HL-60 (cell line): ENCODE measurements around the gene COCH.
"Not testable (repeated sequence)": the region's sequence is repeated elsewhere in the genome, so short reads cannot be mapped to it uniquely, and the experiment has no call there.

ENCODE experiments used
- DNase-seq, 2 experiments: peaks; one replicate each; pipeline ENCODE4 v3.0.0-alpha.2; 2010 to 2020; ENCODE audit warnings: low read depth in 1 of 2, low spot score in 1 of 2
- H3K27ac ChIP-seq: fragments of 250-450 bp; sonication (Bioruptor Pico); replicated peaks from 2 replicates; pipeline ENCODE4 v1.5.1; 2020; ENCODE audit warnings: mild to moderate bottlenecking, moderate library complexity
- H3K27me3 ChIP-seq: fragments of 250-450 bp; sonication (Bioruptor Pico); 2 replicates; pipeline ENCODE4 v1.5.1; 2021; ENCODE audit warnings: mild to moderate bottlenecking, moderate library complexity; ENCODE audit not compliant: insufficient read depth, poor library complexity, severe bottlenecking
- H3K4me3 ChIP-seq: replicated peaks from 2 replicates; pipeline ENCODE4 v1.5.1; 2011; ENCODE audit warnings: mild to moderate bottlenecking, control low read depth, low read length; ENCODE audit not compliant: insufficient read depth
- GABPA ChIP-seq: IDR thresholded peaks from 2 replicates; pipeline ENCODE4 v1.6.1; 2012; ENCODE audit warnings: low read depth
- POLR2AphosphoS5 ChIP-seq: IDR thresholded peaks from 2 replicates; pipeline ENCODE4 v1.6.1; 2012; ENCODE audit warnings: low read depth
- SPI1 ChIP-seq: IDR thresholded peaks from 2 replicates; pipeline ENCODE4 v1.6.1; 2012; ENCODE audit warnings: low read depth, mild to moderate bottlenecking, borderline replicate concordance
- TF ChIP-seq, protein P1 (sequence below): IDR thresholded peaks from one replicate; pipeline ENCODE4 v1.5.1; 2011; ENCODE audit warnings: low read length, control low read depth, inconsistent platforms; ENCODE audit not compliant: insufficient read depth
- TF ChIP-seq, protein P2 (sequence below): IDR thresholded peaks from 2 replicates; pipeline ENCODE4 v1.6.1; 2012; ENCODE audit warnings: low read depth; ENCODE audit not compliant: insufficient replicate concordance

Gene COCH

DNA sequence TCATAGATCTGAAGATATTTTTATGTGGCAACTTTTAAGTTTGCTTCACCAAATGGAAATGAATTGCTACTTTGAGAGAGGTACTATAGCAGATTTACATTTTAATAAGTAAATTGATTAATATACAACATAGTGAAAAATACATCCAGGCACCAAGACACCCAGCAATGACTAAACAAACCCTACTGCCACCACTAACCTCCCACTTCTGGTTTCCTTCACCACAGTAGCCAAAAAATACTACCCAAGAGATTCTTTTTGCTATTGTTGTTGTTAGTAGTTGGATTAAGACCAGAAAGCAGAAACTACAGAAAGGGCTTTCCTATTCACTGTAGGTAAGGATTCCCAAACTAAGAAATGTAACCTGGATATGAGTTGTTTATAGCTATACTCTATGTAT, 54.1 kb downstream of the COCH start:
- Histone ChIP-seq H3K27ac (no peak overlapping the region), H3K27me3 (no peaks in the 10 kb centered on the region), H3K4me3 (no peak overlapping the region)
- no peak for TF ChIP-seq SPI1
- peak in 1 of 2 experiments; percentile 2 for DNase-seq

DNA sequence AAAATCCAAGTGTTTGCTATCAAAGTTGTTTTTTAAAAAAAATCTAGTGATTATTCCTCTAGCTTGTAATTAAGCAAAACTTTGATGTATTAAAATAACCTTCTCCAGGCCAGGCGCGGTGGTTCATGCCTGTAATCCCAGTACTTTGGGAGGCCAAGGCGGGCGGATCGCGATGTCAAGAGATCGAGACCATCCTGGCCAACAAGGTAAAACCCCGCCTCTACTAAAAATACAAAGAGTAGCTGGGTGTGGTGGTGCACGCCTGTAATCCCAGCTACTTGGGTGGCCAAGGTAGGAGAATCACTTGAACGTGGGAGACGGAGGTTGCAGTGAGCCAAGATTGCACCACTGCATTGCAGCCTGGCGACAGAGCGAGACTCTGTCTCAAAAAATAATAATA, 59.6 kb downstream of the COCH start:
- not testable (repeated sequence) for H3K4me3 ChIP-seq, H3K27ac ChIP-seq, H3K27me3 ChIP-seq, DNase-seq

DNA sequence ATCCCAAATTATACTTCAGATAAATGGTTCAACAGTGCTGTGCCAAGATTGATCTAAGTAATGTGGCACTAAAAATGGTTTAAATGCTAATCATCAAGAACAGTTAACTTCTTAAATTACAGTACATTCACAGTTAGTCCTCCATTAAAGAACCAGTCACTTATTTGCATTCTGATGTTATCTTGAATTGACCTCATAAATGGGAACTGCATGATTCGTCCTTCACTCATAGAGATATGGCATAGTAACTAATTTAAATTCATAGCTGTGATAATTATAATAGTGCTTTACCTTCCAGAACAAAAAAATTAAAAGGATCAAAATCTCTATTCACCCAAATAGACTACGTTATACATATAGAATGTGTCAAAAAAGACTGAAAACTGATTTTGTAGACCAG, 61.1 kb downstream of the COCH start:
- H3K27me3 ChIP-seq = no peaks in the 10 kb centered on the region
- no peak overlapping the region for H3K4me3 ChIP-seq
- no peak for DNase-seq
- no peak overlapping the region for H3K27ac ChIP-seq
- TF ChIP-seq, protein P1, sequence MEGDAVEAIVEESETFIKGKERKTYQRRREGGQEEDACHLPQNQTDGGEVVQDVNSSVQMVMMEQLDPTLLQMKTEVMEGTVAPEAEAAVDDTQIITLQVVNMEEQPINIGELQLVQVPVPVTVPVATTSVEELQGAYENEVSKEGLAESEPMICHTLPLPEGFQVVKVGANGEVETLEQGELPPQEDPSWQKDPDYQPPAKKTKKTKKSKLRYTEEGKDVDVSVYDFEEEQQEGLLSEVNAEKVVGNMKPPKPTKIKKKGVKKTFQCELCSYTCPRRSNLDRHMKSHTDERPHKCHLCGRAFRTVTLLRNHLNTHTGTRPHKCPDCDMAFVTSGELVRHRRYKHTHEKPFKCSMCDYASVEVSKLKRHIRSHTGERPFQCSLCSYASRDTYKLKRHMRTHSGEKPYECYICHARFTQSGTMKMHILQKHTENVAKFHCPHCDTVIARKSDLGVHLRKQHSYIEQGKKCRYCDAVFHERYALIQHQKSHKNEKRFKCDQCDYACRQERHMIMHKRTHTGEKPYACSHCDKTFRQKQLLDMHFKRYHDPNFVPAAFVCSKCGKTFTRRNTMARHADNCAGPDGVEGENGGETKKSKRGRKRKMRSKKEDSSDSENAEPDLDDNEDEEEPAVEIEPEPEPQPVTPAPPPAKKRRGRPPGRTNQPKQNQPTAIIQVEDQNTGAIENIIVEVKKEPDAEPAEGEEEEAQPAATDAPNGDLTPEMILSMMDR = no peak
- no peak for TF ChIP-seq POLR2AphosphoS5
- no peak for TF ChIP-seq GABPA
- TF ChIP-seq, protein P2, sequence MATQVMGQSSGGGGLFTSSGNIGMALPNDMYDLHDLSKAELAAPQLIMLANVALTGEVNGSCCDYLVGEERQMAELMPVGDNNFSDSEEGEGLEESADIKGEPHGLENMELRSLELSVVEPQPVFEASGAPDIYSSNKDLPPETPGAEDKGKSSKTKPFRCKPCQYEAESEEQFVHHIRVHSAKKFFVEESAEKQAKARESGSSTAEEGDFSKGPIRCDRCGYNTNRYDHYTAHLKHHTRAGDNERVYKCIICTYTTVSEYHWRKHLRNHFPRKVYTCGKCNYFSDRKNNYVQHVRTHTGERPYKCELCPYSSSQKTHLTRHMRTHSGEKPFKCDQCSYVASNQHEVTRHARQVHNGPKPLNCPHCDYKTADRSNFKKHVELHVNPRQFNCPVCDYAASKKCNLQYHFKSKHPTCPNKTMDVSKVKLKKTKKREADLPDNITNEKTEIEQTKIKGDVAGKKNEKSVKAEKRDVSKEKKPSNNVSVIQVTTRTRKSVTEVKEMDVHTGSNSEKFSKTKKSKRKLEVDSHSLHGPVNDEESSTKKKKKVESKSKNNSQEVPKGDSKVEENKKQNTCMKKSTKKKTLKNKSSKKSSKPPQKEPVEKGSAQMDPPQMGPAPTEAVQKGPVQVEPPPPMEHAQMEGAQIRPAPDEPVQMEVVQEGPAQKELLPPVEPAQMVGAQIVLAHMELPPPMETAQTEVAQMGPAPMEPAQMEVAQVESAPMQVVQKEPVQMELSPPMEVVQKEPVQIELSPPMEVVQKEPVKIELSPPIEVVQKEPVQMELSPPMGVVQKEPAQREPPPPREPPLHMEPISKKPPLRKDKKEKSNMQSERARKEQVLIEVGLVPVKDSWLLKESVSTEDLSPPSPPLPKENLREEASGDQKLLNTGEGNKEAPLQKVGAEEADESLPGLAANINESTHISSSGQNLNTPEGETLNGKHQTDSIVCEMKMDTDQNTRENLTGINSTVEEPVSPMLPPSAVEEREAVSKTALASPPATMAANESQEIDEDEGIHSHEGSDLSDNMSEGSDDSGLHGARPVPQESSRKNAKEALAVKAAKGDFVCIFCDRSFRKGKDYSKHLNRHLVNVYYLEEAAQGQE = no peak
- TF ChIP-seq SPI1 = no peak

DNA sequence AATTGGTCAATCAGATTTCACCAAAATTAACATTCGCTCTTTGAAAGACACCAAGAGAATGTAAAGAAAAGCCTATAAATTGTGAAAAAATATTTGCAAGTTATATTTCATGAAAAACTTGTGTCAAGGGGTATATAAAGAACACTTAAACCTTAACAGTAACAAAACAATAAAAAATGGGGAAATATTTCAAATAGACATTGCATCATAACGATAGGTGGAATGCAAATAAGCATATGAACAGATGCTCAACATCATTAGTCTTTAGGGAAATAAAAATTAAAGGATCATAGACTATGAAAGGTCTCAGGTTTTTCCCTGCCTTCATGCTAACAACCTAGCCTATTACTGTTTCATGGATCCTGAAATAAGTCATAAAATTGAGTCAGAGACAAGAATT, 64.3 kb downstream of the COCH start:
- TF ChIP-seq, protein P1 = no peak
- TF ChIP-seq POLR2AphosphoS5 (no peak), GABPA (no peak), SPI1 (no peak)
- TF ChIP-seq, protein P2 = no peak
- H3K4me3 ChIP-seq = no peak overlapping the region
- no peak for DNase-seq
- H3K27ac ChIP-seq = no peak overlapping the region
- no peaks in the 10 kb centered on the region for H3K27me3 ChIP-seq
